Diencephalon (tissue), 1 donor: ENCODE measurements around the gene SHISA8. TPM values are rescaled to one million over a fixed set of nuclear protein-coding genes. Genes with fewer than 3 reads are reported as not detected.
A peak's percentile ranks its signal among the peaks of the same experiment; 100 is the strongest.

Source experiments
- small RNA-seq: library from RNA; depleted of rRNA; stranded (forward); fragments of <200 nt; gene quantifications from one replicate; pipeline ENCODE3, GENCODE V24; 2014
- total RNA-seq: library from RNA; depleted of rRNA; stranded (reverse); fragments of >200 nt; gene quantifications from one replicate; pipeline ENCODE4 v1.2.3, GENCODE V29; 2014

The SHISA8 gene
- total RNA-seq: not detected

DNA sequence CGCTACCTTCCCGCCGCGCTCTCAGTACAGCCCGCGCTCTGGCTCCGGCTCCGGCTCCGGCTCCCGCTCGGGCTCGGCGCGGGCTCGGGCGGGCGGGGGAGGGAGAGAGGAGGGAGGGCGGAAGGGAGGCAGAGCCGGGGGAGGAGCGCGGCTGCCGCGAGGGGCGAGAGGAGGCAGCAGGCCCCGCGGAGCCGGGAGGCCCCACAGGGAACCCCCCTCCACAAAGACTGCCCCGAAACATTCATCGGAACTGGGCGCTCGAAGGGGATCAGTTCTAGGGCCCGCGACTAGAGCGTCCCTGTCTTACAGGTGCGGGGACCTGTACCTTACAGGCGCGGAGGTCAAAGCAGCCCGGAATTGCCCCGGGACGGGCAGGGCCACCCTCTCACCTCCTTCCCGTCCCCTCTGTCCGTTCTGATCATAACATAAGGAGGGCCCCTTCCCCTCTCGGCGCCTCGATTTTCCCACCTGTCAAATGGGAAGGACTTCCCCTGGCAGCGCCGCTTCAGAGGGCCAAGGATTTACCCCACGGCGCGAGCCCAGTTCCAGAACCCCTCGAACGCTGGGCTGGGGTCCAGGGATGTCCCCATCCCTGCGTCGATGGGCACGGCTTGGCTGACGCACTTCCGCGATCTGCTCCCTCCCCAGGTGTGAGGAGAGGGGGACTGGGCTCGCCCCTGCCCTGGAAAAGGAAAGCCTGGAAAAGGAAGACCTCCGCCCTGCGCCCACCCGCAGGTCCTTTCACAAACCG lies at the start of gene SHISA8:
Gene SHISA8 (minus strand): TSS at position 40 of the 751 bp plus-strand sequence. CDS start 407 bp downstream, outside the sequence.

GRCh38 chr22:41951898-41952474 lies 37.1 kb upstream of the SHISA8 start, which contains the start of gene SMIM45:
Gene SMIM45 (plus strand): TSS chr22:41952150.

GRCh38 chr22:41946629-41947423 lies 32.0 kb upstream of the SHISA8 start, which contains the start of gene CENPM:
Gene CENPM (minus strand): TSS chr22:41947152. CDS start chr22:41947076, 76 bp downstream.

Small RNAs within 50 kb of the gene (small RNA-seq; reads per million reads assigned to genes)
- 1.5 reads per million, percentile 83 among the genes with 10 or more reads in this experiment for gene MIR33A

Other genes starting within 250 kb of the SHISA8 start
- gene SNU13, start 226.2 kb downstream of the SHISA8 start, total RNA-seq: 116 TPM
- 1.6 TPM for gene MEI1, start 215.6 kb downstream of the SHISA8 start, total RNA-seq
- gene CCDC134, start 114.4 kb downstream of the SHISA8 start, total RNA-seq: 18.9 TPM
- 74.7 TPM for gene SREBF2, start 82.0 kb downstream of the SHISA8 start, total RNA-seq
- gene TNFRSF13C, start 11.7 kb upstream of the SHISA8 start, total RNA-seq: 0.46 TPM
- gene CENPM, start 32.1 kb upstream of the SHISA8 start, total RNA-seq: 8.1 TPM
- 180 TPM for gene SEPTIN3, start 54.4 kb upstream of the SHISA8 start, total RNA-seq
- gene WBP2NL, start 83.7 kb upstream of the SHISA8 start, total RNA-seq: 4.2 TPM
- 17.1 TPM for gene NAGA, start 155.7 kb upstream of the SHISA8 start, total RNA-seq
- 3.5 TPM for gene PHETA2, start 159.2 kb upstream of the SHISA8 start, total RNA-seq
- 19.1 TPM for gene SMDT1, start 164.6 kb upstream of the SHISA8 start, total RNA-seq
- 59.1 TPM for gene NDUFA6, start 175.7 kb upstream of the SHISA8 start, total RNA-seq
- 4.2 TPM for gene CYP2D6, start 215.7 kb upstream of the SHISA8 start, total RNA-seq